Endothelial cell of umbilical vein (primary cell): ENCODE data around the gene ARHGAP22. TPM values are rescaled to one million over a fixed set of nuclear protein-coding genes. Genes with fewer than 3 reads are reported as not detected.

ENCODE experiments used
- BruUV-seq: library from RNA; stranded (reverse); fragments of 400-500 nt; replicated peaks from 2 replicates; lab custom pipeline; 2021; lab: Mats Ljungman, UMichigan
- CTCF ChIA-PET: fragments of 300-600, 350-600 bp; sonication (Branson Sonifier 250); formaldehyde crosslinking; loops from one replicate; lab custom pipeline; 2021; ENCODE audit warnings: antibody characterized with exemption, inconsistent platforms; lab: Charles Lee
- POLR2A ChIA-PET: fragments of 300-600, 350-600 bp; sonication (Branson Sonifier 250); formaldehyde crosslinking; loops from one replicate; lab custom pipeline; 2021; ENCODE audit warnings: antibody characterized with exemption, inconsistent platforms; lab: Charles Lee
- DNase-seq: peaks from one replicate; pipeline ENCODE4 v3.0.0-alpha.2; 2011; ENCODE audit warnings: low read depth, low spot score
- FAIRE-seq: peaks from 2 replicates; lab custom pipeline; 2011; peaks lifted over from hg19 to GRCh38; lab: Jason Lieb, UNC
- H2AFZ ChIP-seq: 2 replicates; pipeline ENCODE4 v1.6.0; 2012; ENCODE audit warnings: low read depth, low read length, control low read depth, inconsistent platforms
- H3K27ac ChIP-seq: 2 replicates; pipeline ENCODE4 v1.5.1; 2011; ENCODE audit warnings: low read depth, mild to moderate bottlenecking, control low read depth, low read length, moderate library complexity; ENCODE audit not compliant: insufficient read depth
- H3K27me3 ChIP-seq, 2 experiments: 2 replicates each; pipeline versions ENCODE4 v1.6.0 to v1.6.1; 2011; ENCODE audit warnings: low read length in 2 of 2, mixed read lengths in 1 of 2; ENCODE audit not compliant: control insufficient read depth in 2 of 2, insufficient read depth in 2 of 2
- H3K36me3 ChIP-seq, 2 experiments: 2 replicates in 1 of 2; 3 replicates in 1 of 2; pipeline ENCODE4 v1.5.1; 2011; ENCODE audit warnings: low read length in 2 of 2, mild to moderate bottlenecking in 1 of 2, moderate library complexity in 1 of 2; ENCODE audit not compliant: control insufficient read depth in 2 of 2, insufficient read depth in 2 of 2; ENCODE audit errors: extremely low read depth in 1 of 2
- H3K4me1 ChIP-seq: 3 replicates; pipeline ENCODE4 v1.5.1; 2011; ENCODE audit warnings: mild to moderate bottlenecking, low read length; ENCODE audit not compliant: control insufficient read depth, insufficient read depth; ENCODE audit errors: extremely low read depth
- H3K4me2 ChIP-seq: 2 replicates; pipeline ENCODE4 v1.6.1; 2011; ENCODE audit warnings: low read length, control low read depth, mixed read lengths; ENCODE audit not compliant: insufficient read depth
- H3K4me3 ChIP-seq, 3 experiments: fragments of 200-600 bp in 1 of 3; sonication (generic), shearing (Covaris generic) in 1 of 3; replicated peaks in 1 of 3; 2 replicates each; pipeline ENCODE4 v1.5.1; 2011 to 2016; ENCODE audit warnings: control low read depth in 3 of 3, low read length in 3 of 3, mild to moderate bottlenecking in 2 of 3, inconsistent platforms in 1 of 3, low read depth in 1 of 3, moderate library complexity in 1 of 3; ENCODE audit not compliant: insufficient read depth in 1 of 3
- H3K79me2 ChIP-seq: 2 replicates; pipeline ENCODE4 v1.6.0; 2012; ENCODE audit warnings: low read length, inconsistent platforms; ENCODE audit not compliant: control insufficient read depth, insufficient read depth
- H3K9ac ChIP-seq: replicated peaks from 2 replicates; pipeline ENCODE3; 2011; ENCODE audit warnings: low read length, control low read depth; ENCODE audit not compliant: insufficient read depth; ENCODE audit errors: extremely low read depth
- H3K9me1 ChIP-seq: replicated peaks from 3 replicates; pipeline ENCODE4 v1.6.0; 2011; ENCODE audit warnings: mild to moderate bottlenecking, low read length; ENCODE audit not compliant: control insufficient read depth, insufficient read depth; ENCODE audit errors: extremely low read depth
- H3K9me3 ChIP-seq: replicated peaks from 2 replicates; pipeline ENCODE4 v1.5.1; 2012; ENCODE audit warnings: low read length, inconsistent platforms; ENCODE audit not compliant: control insufficient read depth, insufficient read depth
- H4K20me1 ChIP-seq: replicated peaks from 2 replicates; pipeline ENCODE3; 2011; ENCODE audit warnings: mild to moderate bottlenecking, low read length; ENCODE audit not compliant: control insufficient read depth, insufficient read depth; ENCODE audit errors: extremely low read depth
- EZH2 ChIP-seq: IDR thresholded peaks from 2 replicates; pipeline ENCODE4 v1.6.1; 2012; ENCODE audit warnings: borderline replicate concordance, low read depth, mild to moderate bottlenecking, moderate library complexity, low read length, inconsistent platforms; ENCODE audit not compliant: severe bottlenecking
- FOS ChIP-seq: IDR thresholded peaks from 2 replicates; pipeline ENCODE4 v1.6.1; 2011; ENCODE audit warnings: mild to moderate bottlenecking, low read length, moderate library complexity, borderline replicate concordance; ENCODE audit not compliant: insufficient read depth
- GATA2 ChIP-seq: IDR thresholded peaks from 2 replicates; pipeline ENCODE4 v1.7.0; 2011; ENCODE audit warnings: low read depth, mild to moderate bottlenecking, moderate library complexity, mixed read lengths, low read length; ENCODE audit not compliant: insufficient read length, insufficient read depth
- JUN ChIP-seq: IDR thresholded peaks from 2 replicates; pipeline ENCODE4 v1.6.1; 2011; ENCODE audit warnings: borderline replicate concordance, low read depth; ENCODE audit not compliant: insufficient read length, insufficient read depth
- MAX ChIP-seq: IDR thresholded peaks from 2 replicates; pipeline ENCODE4 v1.6.1; 2011; ENCODE audit not compliant: insufficient read depth, insufficient read length
- MYC ChIP-seq: IDR thresholded peaks from one replicate; pipeline ENCODE4 v1.6.1; 2011; ENCODE audit warnings: mild to moderate bottlenecking, low read depth, low read length
- POLR2A ChIP-seq: IDR thresholded peaks from 2 replicates; pipeline ENCODE4 v1.6.1; 2012; ENCODE audit warnings: low read depth, mild to moderate bottlenecking, control low read depth, low read length
- POLR2AphosphoS5 ChIP-seq: IDR thresholded peaks from 2 replicates; pipeline ENCODE4 v1.6.1; 2012; ENCODE audit warnings: low read depth, mild to moderate bottlenecking, control low read depth, low read length, moderate library complexity; ENCODE audit not compliant: insufficient read depth
- dilution Hi-C: fragments of 300-500 bp; cut with MboI; formaldehyde crosslinking; loops from one replicate; pipeline ENCODE4 v1.15.0; 2019; ENCODE audit warnings: low sequenced_read_pairs; ENCODE audit not compliant: extremely low pct_ligation_motif_present
- intact Hi-C: fragments of 100-400 bp; cut with micrococcal nuclease; formaldehyde crosslinking; loops from one replicate; pipeline ENCODE4 v1.10.0; 2022
- polyA plus RNA-seq, 4 experiments: library from polyadenylated mRNA; depleted of rRNA in 3 of 4; stranded (reverse) in 3 of 4; unstranded in 1 of 4; fragments of >200 nt; gene quantifications; 2 replicates each; pipeline versions ENCODE4 v1.2.1 to v1.2.3, GENCODE V29; 2011 to 2012; ENCODE audit warnings: missing spikeins in 1 of 4
- total RNA-seq: library from RNA; stranded (reverse); gene quantifications from 2 replicates; pipeline ENCODE4 v1.2.3, GENCODE V29; 2021
- TF ChIP-seq, protein P1 (sequence below), 2 donors: IDR thresholded peaks; 1 replicate in 1 of 2; 2 replicates in 1 of 2; pipeline ENCODE4 v1.5.1; 2011; ENCODE audit warnings: low read length in 2 of 2, mild to moderate bottlenecking in 2 of 2, moderate library complexity in 2 of 2, control low read depth in 1 of 2, inconsistent platforms in 1 of 2, low read depth in 1 of 2; ENCODE audit not compliant: insufficient read depth in 1 of 2; ENCODE audit errors: extremely low read depth in 1 of 2

Gene ARHGAP22
- total and polyA plus RNA-seq, 2 donors (not counting 3 experiments of a cell fraction or from before 2014, with no cell fraction given): 8.6 to 50.3 TPM

DNA sequence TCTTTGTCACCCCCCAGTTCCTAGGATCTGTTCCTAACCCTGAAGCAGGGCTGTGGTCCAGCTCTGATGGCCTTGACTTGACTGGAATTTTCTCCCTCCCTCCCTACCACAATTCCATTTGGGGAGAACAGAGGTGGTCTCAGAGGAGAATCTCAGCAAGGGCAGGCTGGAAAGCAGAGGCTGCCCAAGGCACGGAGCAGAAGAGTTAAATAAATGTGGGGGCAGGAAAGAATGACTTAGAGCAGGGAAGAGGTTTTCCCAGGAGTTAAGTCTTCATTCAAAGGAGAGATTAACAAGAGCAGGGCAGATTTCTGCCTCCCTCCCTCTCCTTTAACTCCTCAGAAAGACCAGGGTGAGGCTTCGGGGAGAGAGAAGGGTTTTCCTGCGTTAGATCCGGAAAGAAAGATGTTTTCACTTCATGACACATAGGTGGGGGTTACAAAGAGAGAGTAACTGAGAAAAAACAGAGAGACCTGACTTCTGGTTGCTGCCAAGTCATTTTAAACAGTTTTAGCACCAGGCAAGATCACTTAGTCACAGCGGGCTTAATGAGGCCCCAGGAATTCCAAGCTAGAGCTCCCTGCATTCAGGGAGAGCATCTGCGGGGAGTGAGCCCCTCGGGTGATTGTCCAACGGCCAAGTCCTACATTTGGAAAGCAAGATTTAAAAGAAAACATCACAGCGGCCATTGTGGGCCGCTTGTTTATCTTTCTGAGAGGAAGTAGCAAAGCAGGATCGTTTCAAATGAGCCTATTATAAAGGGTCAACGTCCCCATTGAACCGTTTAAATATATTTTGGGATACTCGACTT lies 78.7 kb downstream of the ARHGAP22 start:
- H3K4me1 ChIP-seq: peaks cover 33% of the 10 kb centered on the region
- no peak overlapping the region for H3K4me3 ChIP-seq
- H4K20me1 ChIP-seq: no peaks in the 10 kb centered on the region
- H3K9me1 ChIP-seq: no peaks in the 10 kb centered on the region
- TF ChIP-seq MYC (no peak), FOS (peak; percentile 42), POLR2AphosphoS5 (peak; percentile 40)
- H3K27me3 ChIP-seq: no peaks in the 10 kb centered on the region
- H3K9ac ChIP-seq: peak overlapping the region; percentile 35
- intact Hi-C loops (loop anchor here (1.0 to 2.0 kb wide), 3 partner anchors 25 to 130 kb away; no protein-coding TSS in a partner anchor), dilution Hi-C loops (no loop called here)
- DNase-seq (peak; percentile 75), FAIRE-seq (peak; percentile 84)
- BruUV-seq: no TSS peak
- POLR2A ChIA-PET: no interaction called here
- H3K36me3 ChIP-seq: no peaks in the 10 kb centered on the region
- H3K9me3 ChIP-seq: no peaks in the 10 kb centered on the region
- CTCF ChIA-PET: interaction anchor here (1.0 to 1.1 kb wide), 3 partner anchors 82 to 164 kb away, joined by 3 to 7 read pairs (median 3); no protein-coding TSS in a partner anchor
- peak overlapping the region; percentile 58 for H3K27ac ChIP-seq
- peak overlapping the region; percentile 28 for H3K4me2 ChIP-seq
- H2AFZ ChIP-seq: no peak overlapping the region
- peaks cover 43% of the 10 kb centered on the region for H3K79me2 ChIP-seq

- Histone ChIP-seq H3K9ac (no peak overlapping the region), H4K20me1 (no peaks in the 10 kb centered on the region), H3K9me1 (no peaks in the 10 kb centered on the region), H3K27me3 (no peaks in the 10 kb centered on the region), H3K36me3 (no peaks in the 10 kb centered on the region), H2AFZ (no peak overlapping the region), H3K79me2 (peaks cover 53% of the 10 kb centered on the region), H3K9me3 (no peaks in the 10 kb centered on the region), H3K4me2 (no peak overlapping the region), H3K4me1 (peaks cover 33% of the 10 kb centered on the region), H3K4me3 (no peak overlapping the region), H3K27ac (no peak overlapping the region)
- BruUV-seq: no TSS peak
- CTCF ChIA-PET: interaction anchor here (0.6 to 3.5 kb wide), 16 partner anchors 11 to 164 kb away, joined by 3 to 47 read pairs (median 4); no protein-coding TSS in a partner anchor
- FAIRE-seq (no peak), DNase-seq (no peak)
- POLR2A ChIA-PET: no interaction called here
- intact Hi-C loops: no loop called here
- dilution Hi-C loops: no loop called here
- TF ChIP-seq POLR2AphosphoS5 (no peak), JUN (no peak), EZH2 (no peak), MAX (no peak), GATA2 (no peak), FOS (no peak), POLR2A (no peak), MYC (no peak)
- TF ChIP-seq, protein P1, sequence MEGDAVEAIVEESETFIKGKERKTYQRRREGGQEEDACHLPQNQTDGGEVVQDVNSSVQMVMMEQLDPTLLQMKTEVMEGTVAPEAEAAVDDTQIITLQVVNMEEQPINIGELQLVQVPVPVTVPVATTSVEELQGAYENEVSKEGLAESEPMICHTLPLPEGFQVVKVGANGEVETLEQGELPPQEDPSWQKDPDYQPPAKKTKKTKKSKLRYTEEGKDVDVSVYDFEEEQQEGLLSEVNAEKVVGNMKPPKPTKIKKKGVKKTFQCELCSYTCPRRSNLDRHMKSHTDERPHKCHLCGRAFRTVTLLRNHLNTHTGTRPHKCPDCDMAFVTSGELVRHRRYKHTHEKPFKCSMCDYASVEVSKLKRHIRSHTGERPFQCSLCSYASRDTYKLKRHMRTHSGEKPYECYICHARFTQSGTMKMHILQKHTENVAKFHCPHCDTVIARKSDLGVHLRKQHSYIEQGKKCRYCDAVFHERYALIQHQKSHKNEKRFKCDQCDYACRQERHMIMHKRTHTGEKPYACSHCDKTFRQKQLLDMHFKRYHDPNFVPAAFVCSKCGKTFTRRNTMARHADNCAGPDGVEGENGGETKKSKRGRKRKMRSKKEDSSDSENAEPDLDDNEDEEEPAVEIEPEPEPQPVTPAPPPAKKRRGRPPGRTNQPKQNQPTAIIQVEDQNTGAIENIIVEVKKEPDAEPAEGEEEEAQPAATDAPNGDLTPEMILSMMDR (IDR thresholded peaks at IDR 0.05; ENCODE audit: extremely low read depth in 1 of 2, insufficient read depth in 1 of 2, low read depth in 1 of 2, low read length in 2 of 2): no peak
Observed at GRCh38 chr10:48525113-48525512, 79.8 kb downstream of the ARHGAP22 start.
